K562 (cell line): ENCODE results near the gene TM4SF18. TPM values are rescaled to one million over a fixed set of nuclear protein-coding genes. Genes with fewer than 3 reads are reported as not detected.

Experiments used
- ATAC-seq: fragments of 200-7000 bp; cut with Tn5 transposase; 3 replicates; pipeline ENCODE4 v1.9.1; 2020; ENCODE audit warnings: moderate library complexity
- BruUV-seq: library from RNA; stranded (reverse); fragments of 400-500 nt; replicated peaks from 2 replicates; lab custom pipeline; 2021; lab: Mats Ljungman, UMichigan
- CTCF ChIA-PET: fragments of 300-600 bp; formaldehyde crosslinking; extraction: SDS; loops from one replicate; lab custom pipeline; 2021; ENCODE audit warnings: low intra/inter-chr PET ratio; lab: Yijun Ruan, JAX
- POLR2A ChIA-PET: fragments of 300-600, 350-650 bp; sonication (Branson Sonifier 250); formaldehyde crosslinking; extraction: SDS; loops from one replicate; lab custom pipeline; 2021; ENCODE audit warnings: antibody characterized with exemption, inconsistent platforms; lab: Yijun Ruan, JAX
- DNase-seq, 4 experiments: peaks; one replicate each; pipeline versions ENCODE4 v3.0.0 to v3.0.0-alpha.2; 2011 to 2018; ENCODE audit warnings: low spot score in 3 of 4, mixed read lengths in 3 of 4; ENCODE audit errors: extremely low read depth in 1 of 4
- FAIRE-seq: peaks from 2 replicates; lab custom pipeline; 2011; peaks lifted over from hg19 to GRCh38; lab: Jason Lieb, UNC
- H2AFZ ChIP-seq: 2 replicates; pipeline ENCODE4 v1.6.0; 2011; ENCODE audit warnings: low read depth, low read length, control low read depth, inconsistent platforms
- H3K27ac ChIP-seq: fragments of 200-600 bp; 3 replicates; pipeline ENCODE4 v1.8.0; 2011; ENCODE audit warnings: low read depth, mild to moderate bottlenecking, control low read depth, inconsistent platforms, low read length, moderate library complexity, mixed read lengths; ENCODE audit errors: extremely low read depth
- H3K27me3 ChIP-seq, 2 experiments: fragments of 300-600 bp in 1 of 2; 2 replicates in 1 of 2; 3 replicates in 1 of 2; pipeline versions ENCODE4 v1.6.0 to v1.8.0; 2011; ENCODE audit warnings: inconsistent platforms in 2 of 2, low read length in 2 of 2, mild to moderate bottlenecking in 1 of 2, mixed read lengths in 1 of 2, moderate library complexity in 1 of 2; ENCODE audit not compliant: control insufficient read depth in 2 of 2, insufficient read depth in 2 of 2
- H3K36me3 ChIP-seq: fragments of 300-600 bp; 3 replicates; pipeline ENCODE4 v1.8.0; 2011; ENCODE audit warnings: mild to moderate bottlenecking, low read length, inconsistent platforms; ENCODE audit not compliant: control insufficient read depth, insufficient read depth
- H3K4me1 ChIP-seq, 2 experiments: fragments of 200-600 bp in 1 of 2; replicated peaks in 1 of 2; 2 replicates in 1 of 2; 3 replicates in 1 of 2; pipeline versions ENCODE4 v1.5.1 to v1.8.0; 2011; ENCODE audit warnings: inconsistent platforms in 2 of 2, low read length in 2 of 2, mild to moderate bottlenecking in 1 of 2, mixed read lengths in 1 of 2, moderate library complexity in 1 of 2; ENCODE audit not compliant: control insufficient read depth in 2 of 2, insufficient read depth in 2 of 2
- H3K4me2 ChIP-seq: 2 replicates; pipeline ENCODE4 v1.6.1; 2011; ENCODE audit warnings: low read length, control low read depth, inconsistent platforms, mixed read lengths; ENCODE audit not compliant: insufficient read depth
- H3K4me3 ChIP-seq: fragments of 200-600 bp; sonication (generic), shearing (Covaris generic); 2 replicates; pipeline ENCODE4 v1.5.1; 2016; ENCODE audit warnings: control low read depth, inconsistent platforms
- H3K79me2 ChIP-seq: fragments of 200-600 bp; 3 replicates; pipeline ENCODE4 v1.8.0; 2011; ENCODE audit warnings: low read length, inconsistent platforms; ENCODE audit not compliant: control insufficient read depth, insufficient read depth
- H3K9ac ChIP-seq, 2 experiments: 2 replicates each; pipeline versions ENCODE4 v1.6.0 to v1.6.1; 2011; ENCODE audit warnings: low read depth in 2 of 2, low read length in 2 of 2, control low read depth in 1 of 2, inconsistent platforms in 1 of 2, mild to moderate bottlenecking in 1 of 2, mixed read lengths in 1 of 2; ENCODE audit not compliant: insufficient read depth in 1 of 2
- H3K9me1 ChIP-seq: one replicate; pipeline ENCODE4 v1.6.0; 2011; ENCODE audit warnings: inconsistent platforms, mild to moderate bottlenecking, low read length, moderate library complexity; ENCODE audit not compliant: control insufficient read depth, insufficient read depth
- H3K9me3 ChIP-seq: replicated peaks from 2 replicates; pipeline ENCODE4 v1.5.1; 2011; ENCODE audit warnings: low read depth, low read length, inconsistent platforms; ENCODE audit not compliant: control insufficient read depth, insufficient read depth
- H4K20me1 ChIP-seq: replicated peaks from 2 replicates; pipeline ENCODE4 v1.6.1; 2011; ENCODE audit warnings: low read length, inconsistent platforms, mixed read lengths; ENCODE audit not compliant: control insufficient read depth, insufficient read depth
- BHLHE40 ChIP-seq: IDR thresholded peaks from 2 replicates; pipeline ENCODE4 v1.6.1; 2011; ENCODE audit warnings: low read length, improper control_type of control experiment
- CEBPB ChIP-seq: fragments of 450-650 bp; IDR thresholded peaks from 2 replicates; pipeline ENCODE4 v1.6.1; 2016; ENCODE audit warnings: missing genetic modification characterization, missing compliant biosample characterization
- CEBPG ChIP-seq, 3 experiments: fragments of 200-800 bp in 1 of 3; sonication (Bioruptor generic) in 1 of 3; sonication (generic) in 1 of 3; formaldehyde crosslinking in 1 of 3; IDR thresholded peaks in 2 of 3; conservative IDR thresholded peaks in 1 of 3; 2 replicates each; pipeline versions ENCODE4 v1.6.1 to v1.8.0; 2016 to 2022; ENCODE audit warnings: missing compliant biosample characterization in 2 of 3, missing genetic modification characterization in 2 of 3, mild to moderate bottlenecking in 1 of 3, missing genetic modification reagents in 1 of 3
- EHMT2 ChIP-seq: fragments of 450-650 bp; IDR thresholded peaks from 2 replicates; pipeline ENCODE4 v1.6.1; 2018; ENCODE audit warnings: antibody characterized with exemption
- RAD21 ChIP-seq, 2 experiments: fragments of 250-450 bp in 1 of 2; fragments of 450-650 bp in 1 of 2; sonication (Bioruptor Pico) in 1 of 2; formaldehyde crosslinking in 1 of 2; IDR thresholded peaks in 1 of 2; conservative IDR thresholded peaks in 1 of 2; 2 replicates each; pipeline versions ENCODE4 v1.4.0 to v1.8.0; 2020 to 2022; ENCODE audit warnings: mild to moderate bottlenecking in 2 of 2, moderate library complexity in 1 of 2
- RFX7 ChIP-seq: fragments of 250-450 bp; sonication (Bioruptor Pico); IDR thresholded peaks from 2 replicates; pipeline ENCODE4 v1.5.1; 2021; ENCODE audit warnings: mild to moderate bottlenecking
- SIX5 ChIP-seq, 2 experiments: IDR thresholded peaks; 2 replicates each; pipeline ENCODE4 v1.6.1; 2011; ENCODE audit warnings: low read length in 2 of 2, borderline replicate concordance in 1 of 2, low read depth in 1 of 2, mild to moderate bottlenecking in 1 of 2, moderate library complexity in 1 of 2; ENCODE audit not compliant: insufficient read depth in 1 of 2
- ZNF318 ChIP-seq, 2 experiments: fragments of 450-650 bp; IDR thresholded peaks; 2 replicates each; pipeline ENCODE4 v1.6.1; 2016; ENCODE audit warnings: mild to moderate bottlenecking in 2 of 2, borderline replicate concordance in 1 of 2, low read depth in 1 of 2, moderate library complexity in 1 of 2
- ZSCAN29 ChIP-seq: fragments of 450-650 bp; IDR thresholded peaks from 2 replicates; pipeline ENCODE4 v1.6.1; 2017
- WGBS: fragments of 100-300 bp; shearing (Covaris generic); methylation state at CpG from one replicate; pipeline ENCODE4 v1.1.6; 2016; ENCODE audit warnings: low coverage, mixed read lengths; ENCODE audit not compliant: insufficient coverage; ENCODE audit errors: missing lambda C conversion rate; 5-methylcytosine and 5-hydroxymethylcytosine counted together
- in situ Hi-C: fragments of 300-500 bp; cut with MboI; formaldehyde crosslinking; loops from 4 replicates; pipeline ENCODE4 v1.15.0; 2018; ENCODE audit warnings: inconsistent platforms, mixed read lengths
- intact Hi-C: fragments of 100-400 bp; cut with micrococcal nuclease; formaldehyde crosslinking; loops from 2 replicates; pipeline ENCODE4 v1.14.2; 2022
- polyA plus RNA-seq, 8 experiments: library from polyadenylated mRNA; depleted of rRNA in 4 of 8; stranded (reverse) in 5 of 8; unstranded in 3 of 8; fragments of >200 nt; fragmentation: Nextera tagmentation in 2 of 8; fragmentation: Illumina TruSeq in 1 of 8; extraction: Ambion mirVana in 2 of 8; extraction: Trizol in 1 of 8; gene quantifications; 2 replicates each; pipeline versions ENCODE4 v1.2.1 to v1.2.3, GENCODE V29; 2011 to 2014; ENCODE audit warnings: inconsistent platforms in 1 of 8, missing spikeins in 1 of 8
- total RNA-seq, 7 experiments: library from RNA; depleted of rRNA in 6 of 7; stranded (reverse); fragments of >200 nt in 6 of 7; fragmentation: Illumina TruSeq in 2 of 7; extraction: Trizol in 2 of 7; gene quantifications; 2 replicates each; pipeline versions ENCODE4 v1.2.1 to v1.2.3, GENCODE V29; 2011 to 2021; ENCODE audit warnings: low replicate concordance in 1 of 7

Gene TM4SF18
- total and polyA plus RNA-seq, 9 of the 15 experiments (the other 6 are each of a cell fraction or from before 2014, with no cell fraction given), result not detected

DNA sequence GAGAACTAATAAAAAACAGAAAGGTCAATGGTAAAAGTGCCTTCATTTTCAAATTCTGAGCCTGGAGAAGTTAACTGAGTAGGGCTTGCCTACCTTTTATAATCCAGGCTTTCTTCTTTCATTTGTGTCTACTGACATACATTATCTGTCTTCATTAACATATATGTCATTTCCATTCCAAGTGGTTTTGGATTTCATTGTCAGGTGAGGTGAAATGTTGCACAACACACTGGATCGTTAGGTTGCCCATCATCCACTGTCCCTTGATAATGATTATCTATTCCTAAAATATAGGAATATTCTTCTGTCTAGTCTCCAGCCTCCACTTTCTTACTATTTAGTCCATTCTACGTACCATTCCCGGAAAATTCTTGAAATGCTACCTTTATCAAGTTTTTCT, 56.8 kb downstream of the TM4SF18 start:
- Histone ChIP-seq H3K4me1 (no peaks in the 10 kb centered on the region), H3K36me3 (no peaks in the 10 kb centered on the region), H3K9ac (no peak overlapping the region), H3K4me2 (no peak overlapping the region), H3K9me3 (no peaks in the 10 kb centered on the region), H4K20me1 (no peaks in the 10 kb centered on the region), H3K79me2 (no peaks in the 10 kb centered on the region), H2AFZ (no peak overlapping the region), H3K27me3 (peaks cover 0 to 3% of the 10 kb centered on the region in 2 experiments; a peak in 1 of 5 replicates), H3K9me1 (no peaks in the 10 kb centered on the region), H3K27ac (no peak overlapping the region), H3K4me3 (no peak overlapping the region)
- in situ Hi-C loops (no loop called here), intact Hi-C loops (no loop called here)
- no peak for ATAC-seq
- WGBS, result 0% methylated on average over 3 of the region's 3 CpGs
- POLR2A ChIA-PET, result no interaction called here
- no TSS peak for BruUV-seq
- no peak for FAIRE-seq
- CTCF ChIA-PET, result no interaction called here
- TF ChIP-seq RAD21 (CRISPR knock-in tag; conservative IDR thresholded peaks at IDR 0.05 in 1 of 2, IDR thresholded peaks at IDR 0.05 in 1 of 2) (no peak), CEBPG (CRISPR knock-in tag; IDR thresholded peaks at IDR 0.05) (no peak), CEBPG (tag; conservative IDR thresholded peaks at IDR 0.05 in 1 of 2, IDR thresholded peaks at IDR 0.05 in 1 of 2) (peak in 1 of 2 experiments; percentile 67; a peak in 2 of 4 replicates), EHMT2 (no peak), RFX7 (CRISPR knock-in tag) (no peak), ZNF318 (IDR thresholded peaks at IDR 0.05; ENCODE audit: borderline replicate concordance in 1 of 2, low read depth in 1 of 2) (no peak), SIX5 (IDR thresholded peaks at IDR 0.05; ENCODE audit: borderline replicate concordance in 1 of 2, insufficient read depth in 1 of 2, low read depth in 1 of 2, low read length in 2 of 2) (no peak), CEBPB (tag) (peak; percentile 29; the same call in 1 of the 2 replicates), BHLHE40 (no peak), ZSCAN29 (no peak)
- no peak for DNase-seq
